Measurements from ENCODE around the gene CHST8. TPM values are rescaled to one million over a fixed set of nuclear protein-coding genes. Genes with fewer than 3 reads are reported as not detected.

Gene CHST8
- total and polyA plus RNA-seq, 5 donors, result 0.15 to 0.63 (median 0.37) TPM; not detected in 1

DNA sequence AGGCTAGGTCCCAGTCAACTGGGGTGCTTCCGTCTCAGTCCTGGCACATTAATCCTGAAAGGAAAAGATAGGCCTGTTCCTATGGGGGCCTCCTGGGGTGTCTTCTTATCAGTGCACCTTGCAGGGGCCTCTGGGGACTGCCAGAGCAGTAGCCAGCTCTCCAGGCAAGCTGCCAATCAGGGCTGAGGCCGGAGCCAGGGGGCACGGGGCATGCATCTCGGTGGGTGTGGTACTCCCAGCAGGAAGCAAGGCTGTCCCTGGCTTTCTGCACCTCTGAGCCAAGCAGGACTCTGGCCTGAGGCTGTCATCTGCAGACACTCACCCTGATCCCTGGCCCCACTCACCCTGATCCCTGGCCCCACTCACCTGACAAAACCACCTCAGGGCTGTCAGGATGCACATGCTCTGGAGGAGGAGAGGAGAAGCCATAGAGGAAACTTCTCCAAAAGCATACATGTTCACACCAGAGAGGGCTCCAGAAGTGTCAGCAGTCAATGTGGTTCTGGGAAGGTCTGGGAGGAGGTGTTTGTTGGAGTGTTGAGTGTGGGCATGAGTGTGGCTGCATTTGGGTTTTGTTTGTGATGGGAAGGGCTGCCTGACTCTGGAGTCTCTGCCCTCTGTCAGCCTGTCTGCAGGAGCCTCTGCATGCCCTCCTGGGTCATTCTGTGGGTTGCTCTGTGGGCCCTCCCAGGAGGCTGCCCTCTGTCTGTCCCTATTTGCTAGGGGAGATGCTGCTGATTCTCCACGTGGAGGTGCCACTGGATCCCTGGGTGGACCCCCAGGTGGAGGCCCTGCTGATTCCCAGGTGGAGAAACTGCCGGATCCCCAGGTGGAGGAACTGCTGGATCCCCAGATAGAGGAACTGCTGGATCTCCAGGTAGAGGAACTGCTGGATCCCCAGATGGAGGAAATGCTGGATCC, 152.2 kb downstream of the CHST8 start:
- Histone ChIP-seq H3K9me3 (ENCODE audit: control insufficient read depth, low read length) (no peaks in the 10 kb centered on the region), H3K4me3 (ENCODE audit: low read length) (no peak overlapping the region), H3K27me3 (ENCODE audit: control insufficient read depth, insufficient read depth) (no peaks in the 10 kb centered on the region), H3K27ac (ENCODE audit: low read length) (no peak overlapping the region), H3K4me1 (ENCODE audit: control insufficient read depth, insufficient read depth, low read length) (no peaks in the 10 kb centered on the region)
- intact Hi-C loops (cut with DNase I), result loop anchor here (2.0 to 10.0 kb wide), 6 partner anchors 321 to 539 kb away; no protein-coding TSS in a partner anchor
- DNase-seq (no peak), ATAC-seq (no peak)
- WGBS, result 38% methylated on average over 6 of the region's 6 CpGs

GRCh38 chr19:33774751-33775150, 153.0 kb downstream of the CHST8 start:
- 70% methylated on average over 6 of the region's 6 CpGs for WGBS
- no peak for DNase-seq
- intact Hi-C loops (cut with DNase I), result loop anchor here (2.0 to 10.0 kb wide), 9 partner anchors 223 to 540 kb away; no protein-coding TSS in a partner anchor
- ATAC-seq, result no peak
- H3K9me3 ChIP-seq (ENCODE audit: control insufficient read depth, low read length), result no peaks in the 10 kb centered on the region
- H3K27me3 ChIP-seq (ENCODE audit: control insufficient read depth, insufficient read depth), result no peaks in the 10 kb centered on the region
- no peaks in the 10 kb centered on the region for H3K4me1 ChIP-seq (ENCODE audit: control insufficient read depth, insufficient read depth, low read length)
- no peak overlapping the region for H3K27ac ChIP-seq (ENCODE audit: low read length)
- no peak overlapping the region for H3K4me3 ChIP-seq (ENCODE audit: low read length)

DNA sequence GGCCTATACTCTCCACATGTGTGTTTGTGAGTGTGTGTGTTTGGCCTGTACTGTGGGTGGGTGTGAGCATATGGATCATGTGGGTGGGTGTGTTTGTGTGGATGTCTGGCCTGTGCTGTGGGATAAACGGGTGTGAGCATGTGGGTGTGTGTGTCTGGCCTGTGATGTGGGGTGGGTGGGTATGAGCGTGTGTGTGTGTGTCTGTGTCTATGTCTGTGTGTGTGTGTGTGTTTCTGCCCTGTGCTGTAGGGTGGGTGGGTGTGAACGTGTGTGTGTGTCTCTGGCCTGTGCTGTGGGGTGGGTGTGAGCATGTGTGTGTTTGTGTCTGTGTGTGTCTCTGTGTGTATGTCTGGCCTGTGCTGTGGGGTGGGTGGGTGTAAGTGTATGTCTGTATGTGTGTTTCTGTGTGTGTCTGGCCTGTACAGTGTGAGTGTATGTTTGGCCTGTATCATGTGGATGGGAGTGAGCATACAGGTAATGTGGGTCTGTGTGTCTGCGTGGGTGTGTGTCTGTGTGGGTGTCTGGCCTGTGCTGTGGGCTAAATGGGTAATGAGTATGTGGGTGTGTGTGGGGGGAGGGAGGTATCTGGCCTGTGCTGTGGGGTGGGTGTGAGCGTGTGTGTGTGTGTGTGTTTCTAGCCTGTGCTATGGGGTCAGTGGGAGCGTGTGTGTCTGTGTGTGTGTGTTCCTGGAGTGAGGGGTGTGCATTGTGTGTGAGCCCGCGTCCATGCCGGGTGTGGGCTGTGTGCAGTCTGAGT, 154.2 kb downstream of the CHST8 start:
- Histone ChIP-seq H3K9me3 (ENCODE audit: control insufficient read depth, low read length) (no peaks in the 10 kb centered on the region), H3K4me3 (ENCODE audit: low read length) (no peak overlapping the region), H3K4me1 (ENCODE audit: control insufficient read depth, insufficient read depth, low read length) (peaks cover 2% of the 10 kb centered on the region), H3K27ac (ENCODE audit: low read length) (no peak overlapping the region), H3K27me3 (ENCODE audit: control insufficient read depth, insufficient read depth) (no peaks in the 10 kb centered on the region)
- intact Hi-C loops (cut with DNase I), result loop anchor here (2.0 to 10.0 kb wide), 6 partner anchors 221 to 541 kb away; no protein-coding TSS in a partner anchor
- DNase-seq (no peak), ATAC-seq (no peak)
- 80% methylated on average over 9 of the region's 9 CpGs for WGBS

DNA sequence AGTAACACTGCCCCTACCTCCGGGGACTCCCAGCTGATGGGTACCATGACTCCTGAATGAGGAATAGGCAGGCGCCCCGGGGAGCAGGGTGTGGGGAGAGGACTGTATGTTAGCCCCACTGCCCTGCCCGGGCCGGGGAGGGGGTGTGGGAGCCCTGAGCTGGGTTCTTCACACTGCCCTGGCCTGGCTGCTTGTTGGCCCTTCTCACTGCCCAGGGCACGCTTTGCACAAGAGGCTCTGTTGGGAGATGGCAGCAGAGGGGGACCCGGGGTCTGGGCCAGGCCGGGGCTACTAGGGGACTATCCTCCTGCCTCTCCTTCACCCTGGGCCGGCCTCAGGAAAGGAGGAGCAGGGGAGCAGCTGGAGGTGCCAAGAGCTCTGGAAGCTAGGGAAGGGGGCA, 155.6 kb downstream of the CHST8 start:
- no peak for DNase-seq
- no peaks in the 10 kb centered on the region for H3K27me3 ChIP-seq (ENCODE audit: control insufficient read depth, insufficient read depth)

GRCh38 chr19:33777753-33778088, 156.0 kb downstream of the CHST8 start:
- no peaks in the 10 kb centered on the region for H3K27me3 ChIP-seq (ENCODE audit: control insufficient read depth, insufficient read depth)
- intact Hi-C loops (cut with DNase I), result loop anchor here (2.0 to 10.0 kb wide), 7 partner anchors 220 to 543 kb away; no protein-coding TSS in a partner anchor

More for the DNA sequence above, 155.6 kb downstream of the CHST8 start:
- peaks cover 2% of the 10 kb centered on the region for H3K4me1 ChIP-seq (ENCODE audit: control insufficient read depth, insufficient read depth, low read length)
- WGBS, result 79% methylated on average over 9 of the region's 9 CpGs
- H3K9me3 ChIP-seq (ENCODE audit: control insufficient read depth, low read length), result no peaks in the 10 kb centered on the region
- H3K4me3 ChIP-seq (ENCODE audit: low read length), result no peak overlapping the region
- H3K27ac ChIP-seq (ENCODE audit: low read length), result no peak overlapping the region
- intact Hi-C loops (cut with DNase I), result loop anchor here (5.0 to 10.0 kb wide), 5 partner anchors 220 to 543 kb away; no protein-coding TSS in a partner anchor
- no peak for ATAC-seq

GRCh38 chr19:33778089-33778791, 156.5 kb downstream of the CHST8 start:
- 15% methylated on average over 49 of the region's 49 CpGs for WGBS
- peaks cover 2% of the 10 kb centered on the region for H3K4me1 ChIP-seq (ENCODE audit: control insufficient read depth, insufficient read depth, low read length)
- DNase-seq, result peak; percentile 83 to 95 (median 94)
- ATAC-seq, result peak; percentile 85
- no peak overlapping the region for H3K27ac ChIP-seq (ENCODE audit: low read length)
- intact Hi-C loops (cut with DNase I), result loop anchor here (2.0 to 10.0 kb wide), 7 partner anchors 219 to 543 kb away; no protein-coding TSS in a partner anchor
- H3K27me3 ChIP-seq (ENCODE audit: control insufficient read depth, insufficient read depth), result no peaks in the 10 kb centered on the region
- no peak overlapping the region for H3K4me3 ChIP-seq (ENCODE audit: low read length)
- no peaks in the 10 kb centered on the region for H3K9me3 ChIP-seq (ENCODE audit: control insufficient read depth, low read length)

More at GRCh38 chr19:33777753-33778088, 156.0 kb downstream of the CHST8 start:
- WGBS, result 48% methylated on average over 17 of the region's 17 CpGs
- no peak overlapping the region for H3K4me3 ChIP-seq (ENCODE audit: low read length)
- no peak overlapping the region for H3K27ac ChIP-seq (ENCODE audit: low read length)
- H3K4me1 ChIP-seq (ENCODE audit: control insufficient read depth, insufficient read depth, low read length), result peaks cover 2% of the 10 kb centered on the region
- ATAC-seq, result no peak
- no peaks in the 10 kb centered on the region for H3K9me3 ChIP-seq (ENCODE audit: control insufficient read depth, low read length)
- no peak for DNase-seq

- Histone ChIP-seq H3K4me3 (ENCODE audit: low read length) (no peak overlapping the region), H3K27me3 (ENCODE audit: control insufficient read depth, insufficient read depth) (no peaks in the 10 kb centered on the region), H3K9me3 (ENCODE audit: control insufficient read depth, low read length) (no peaks in the 10 kb centered on the region), H3K27ac (ENCODE audit: low read length) (no peak overlapping the region), H3K4me1 (ENCODE audit: control insufficient read depth, insufficient read depth, low read length) (peaks cover 2% of the 10 kb centered on the region)
- ATAC-seq (no peak), DNase-seq (no peak)
- 85% methylated on average over 7 of the region's 7 CpGs for WGBS
- intact Hi-C loops (cut with DNase I), result loop anchor here (2.0 to 10.0 kb wide), 7 partner anchors 217 to 545 kb away; no protein-coding TSS in a partner anchor
Measured at GRCh38 chr19:33779849-33780248, 158.1 kb downstream of the CHST8 start.

- H3K27ac ChIP-seq (ENCODE audit: low read length), result no peak overlapping the region
- H3K9me3 ChIP-seq (ENCODE audit: control insufficient read depth, low read length), result no peaks in the 10 kb centered on the region
- no peak for ATAC-seq
- H3K27me3 ChIP-seq (ENCODE audit: control insufficient read depth, insufficient read depth), result no peaks in the 10 kb centered on the region
- peaks cover 2% of the 10 kb centered on the region for H3K4me1 ChIP-seq (ENCODE audit: control insufficient read depth, insufficient read depth, low read length)
- H3K4me3 ChIP-seq (ENCODE audit: low read length), result no peak overlapping the region
- intact Hi-C loops (cut with DNase I), result loop anchor here in 1 of 4 donors (5.0 kb wide), 1 partner anchor 367 kb away; no protein-coding TSS in a partner anchor
- DNase-seq, result no peak
- WGBS, result 57% methylated on average over 6 of the region's 6 CpGs
Measured at GRCh38 chr19:33780251-33780650, 158.5 kb downstream of the CHST8 start.

- 24% methylated on average over 12 of the region's 12 CpGs for WGBS
- Histone ChIP-seq H3K9me3 (ENCODE audit: control insufficient read depth, low read length) (no peaks in the 10 kb centered on the region), H3K4me3 (ENCODE audit: low read length) (no peak overlapping the region), H3K27ac (ENCODE audit: low read length) (no peak overlapping the region), H3K4me1 (ENCODE audit: control insufficient read depth, insufficient read depth, low read length) (peaks cover 2% of the 10 kb centered on the region), H3K27me3 (ENCODE audit: control insufficient read depth, insufficient read depth) (no peaks in the 10 kb centered on the region)
- intact Hi-C loops (cut with DNase I), result loop anchor here in 1 of 4 donors (5.0 kb wide), 1 partner anchor 367 kb away; no protein-coding TSS in a partner anchor
- ATAC-seq (peak; percentile 10 to 25), DNase-seq (peak; percentile 59 to 84 (median 71))
Measured at GRCh38 chr19:33780746-33781145, 159.0 kb downstream of the CHST8 start.

- H3K9me3 ChIP-seq (ENCODE audit: control insufficient read depth, low read length), result no peaks in the 10 kb centered on the region
- WGBS, result 71% methylated on average over 15 of the region's 15 CpGs
- no peak overlapping the region for H3K27ac ChIP-seq (ENCODE audit: low read length)
- no peak for ATAC-seq
- intact Hi-C loops (cut with DNase I), result loop anchor here in 1 of 4 donors (5.0 kb wide), 1 partner anchor 366 kb away; no protein-coding TSS in a partner anchor
- DNase-seq, result peak in 1 of 3 donors; percentile 35
- no peaks in the 10 kb centered on the region for H3K27me3 ChIP-seq (ENCODE audit: control insufficient read depth, insufficient read depth)
- no peak overlapping the region for H3K4me3 ChIP-seq (ENCODE audit: low read length)
- peaks cover 2% of the 10 kb centered on the region for H3K4me1 ChIP-seq (ENCODE audit: control insufficient read depth, insufficient read depth, low read length)
Measured at GRCh38 chr19:33781415-33781935, 159.7 kb downstream of the CHST8 start.

Data from right cardiac atrium (tissue), 5 donors.